GM12873 (cell line): ENCODE results near the gene NME4.

ENCODE experiments used
- CTCF ChIP-seq: IDR thresholded peaks from 2 replicates; pipeline ENCODE4 v1.5.1; 2012; ENCODE audit warnings: low read depth, mild to moderate bottlenecking, moderate library complexity, low read length, control low read depth; ENCODE audit not compliant: insufficient read depth; ENCODE audit errors: missing control alignments

The NME4 gene

GRCh38 chr16:405548-406506 lies 8.8 kb downstream of the NME4 start:
- no peak for TF ChIP-seq CTCF

DNA sequence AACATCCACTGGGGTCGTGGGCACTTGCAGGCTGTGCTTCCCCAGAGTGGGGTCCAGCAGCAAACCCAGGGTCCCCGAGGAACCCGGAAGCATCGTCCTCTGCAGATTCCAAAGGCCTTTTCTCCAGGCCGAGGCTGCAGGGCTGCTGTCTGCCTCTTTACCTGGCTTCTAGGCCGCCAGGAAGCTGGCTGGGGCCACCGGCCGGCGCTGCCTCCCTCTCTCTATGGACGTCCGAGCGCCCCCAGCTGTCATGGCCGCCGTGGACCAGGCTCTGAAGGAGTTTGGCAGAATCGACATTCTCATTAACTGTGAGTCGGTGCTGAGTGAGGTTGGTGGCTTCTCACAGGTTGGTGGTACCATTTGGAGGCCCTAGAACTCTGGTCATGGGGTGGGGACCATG lies 10.3 kb downstream of the NME4 start:
- TF ChIP-seq CTCF: no peak

- no peak for TF ChIP-seq CTCF
Observed at GRCh38 chr16:410516-411178, 13.6 kb downstream of the NME4 start.

DNA sequence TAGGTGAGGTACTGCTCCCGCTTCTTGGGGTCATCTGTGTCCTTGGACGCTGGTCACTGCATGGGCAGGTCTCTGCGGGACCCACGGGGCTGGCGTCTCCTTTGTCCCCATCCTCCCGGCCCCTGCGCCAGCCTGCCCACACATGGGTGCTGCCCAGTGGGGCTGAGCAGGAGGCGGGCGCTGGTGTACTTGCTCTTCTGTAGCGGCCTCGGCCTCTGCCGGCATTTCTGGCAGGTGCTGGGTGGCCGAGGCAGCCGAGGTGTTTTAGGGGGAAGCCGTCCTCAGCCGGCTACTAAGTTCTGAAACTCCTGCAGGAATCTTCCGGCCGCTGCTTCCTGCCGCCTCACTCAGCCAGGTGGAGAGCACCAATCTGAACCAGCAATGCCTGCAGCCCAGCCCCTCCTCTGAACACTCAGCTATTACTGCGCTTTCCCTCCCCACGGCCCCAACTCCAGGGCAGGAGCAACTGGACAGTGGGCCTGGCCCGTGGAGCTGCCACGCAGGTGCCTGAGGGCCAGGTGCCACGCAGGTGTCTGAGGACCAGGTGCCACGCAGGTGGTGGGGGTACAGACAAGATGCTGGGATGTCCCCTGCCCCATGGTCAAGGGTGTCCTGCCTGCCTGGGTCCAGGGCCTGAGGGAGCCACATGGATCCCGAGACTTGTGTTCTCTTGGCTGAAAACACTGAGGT lies 14.7 kb downstream of the NME4 start:
- no peak for TF ChIP-seq CTCF

- no peak for TF ChIP-seq CTCF
Observed at GRCh38 chr16:414395-415169, 17.6 kb downstream of the NME4 start.

GRCh38 chr16:424033-424622 lies 27.1 kb downstream of the NME4 start:
- TF ChIP-seq CTCF: no peak
